ENCODE measurements around the gene NHS.

The NHS gene

DNA sequence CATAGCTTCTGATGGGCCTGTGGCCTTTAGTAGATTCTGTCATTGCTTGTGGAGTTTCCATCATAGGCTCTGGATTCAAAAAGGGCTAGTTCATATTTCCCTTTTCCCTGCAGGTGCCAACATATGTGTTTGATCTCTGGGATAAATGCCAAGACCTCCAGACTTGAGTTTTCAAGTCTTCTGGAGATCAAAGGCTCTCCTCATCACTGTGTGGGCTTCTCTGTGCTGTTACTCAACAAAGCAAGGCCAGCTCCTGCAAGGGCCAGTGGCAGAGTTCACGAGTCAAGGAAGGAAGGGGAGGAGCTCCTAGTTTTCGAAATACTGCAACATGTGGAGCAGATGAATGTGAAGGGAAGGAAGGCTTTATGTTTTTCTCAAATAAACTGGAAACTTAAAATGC, 299.6 kb downstream of the NHS start:
- no peak for DNase-seq (ENCODE audit: low read depth)

DNA sequence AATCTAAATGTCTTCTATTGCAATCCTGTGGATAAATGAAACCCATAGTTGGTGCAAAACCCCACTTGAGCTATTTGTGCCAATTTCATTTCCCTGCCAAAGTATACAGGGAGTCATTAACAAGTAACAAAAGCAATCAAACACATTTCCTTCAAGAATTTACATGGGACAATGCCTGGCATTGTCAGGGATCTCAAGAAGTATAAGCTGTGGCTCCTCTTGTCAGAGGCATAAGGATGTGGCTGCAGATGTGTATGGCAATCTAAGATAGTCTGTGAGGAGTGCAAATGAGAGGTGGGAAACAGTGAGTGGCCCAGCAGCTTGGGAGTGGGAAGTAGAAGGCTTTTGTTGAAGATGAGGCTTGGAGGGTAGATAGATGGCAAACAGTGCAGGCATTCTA, 304.3 kb downstream of the NHS start:
- DNase-seq (ENCODE audit: low read depth) = no peak

DNA sequence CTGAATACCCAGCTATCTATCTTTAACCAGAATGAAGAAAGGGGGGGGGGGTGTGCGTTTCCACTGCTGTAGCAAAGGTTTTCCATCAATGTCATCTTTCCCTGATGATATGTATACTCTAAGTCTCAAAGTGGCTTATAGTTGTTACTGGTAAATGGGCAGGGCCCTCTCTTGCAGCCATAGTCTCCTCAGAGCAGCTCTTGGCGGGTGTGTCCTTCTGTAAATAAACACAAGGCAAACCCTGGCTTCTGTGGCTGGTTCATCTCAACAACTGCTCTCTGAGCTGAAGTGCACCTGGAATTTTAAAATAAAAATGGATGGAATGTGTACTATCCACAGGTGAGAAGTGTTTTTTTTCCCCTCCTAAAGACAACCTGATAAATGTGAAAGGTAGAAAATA, 304.8 kb downstream of the NHS start:
- no peak for DNase-seq (ENCODE audit: low read depth)

DNA sequence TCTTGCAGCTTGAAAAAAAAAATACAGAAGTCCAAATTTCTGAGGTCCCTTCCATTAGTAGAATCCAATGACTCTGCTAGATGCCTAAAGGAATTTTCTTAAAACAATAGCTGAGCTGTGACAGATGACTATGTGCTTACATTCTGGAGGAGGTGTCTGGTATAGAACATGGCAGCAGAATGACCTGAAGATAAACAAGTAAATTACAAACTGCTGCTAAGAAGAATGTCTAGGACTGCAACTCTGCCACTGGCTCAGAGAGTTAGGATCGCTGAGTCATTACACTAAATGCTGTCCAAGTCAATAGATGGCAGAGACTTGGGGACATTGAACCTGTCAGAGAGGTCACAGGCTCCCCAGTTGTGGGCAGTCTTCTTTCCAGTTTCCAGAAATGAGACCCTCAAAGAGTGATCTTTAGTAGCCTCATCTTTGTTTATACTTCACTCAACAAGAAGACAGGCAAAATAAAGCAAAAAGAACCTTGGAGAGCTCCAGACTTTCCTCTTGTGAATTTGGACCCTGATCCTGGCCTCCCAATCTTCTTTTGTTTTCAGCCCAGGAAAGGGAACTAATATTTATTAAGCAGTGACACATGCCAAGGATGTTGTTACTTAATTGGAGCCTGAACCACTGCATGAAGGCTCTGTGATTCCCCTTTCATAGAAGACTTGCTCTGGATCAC, 305.9 kb downstream of the NHS start:
- no peak for DNase-seq (ENCODE audit: low read depth)

DNA sequence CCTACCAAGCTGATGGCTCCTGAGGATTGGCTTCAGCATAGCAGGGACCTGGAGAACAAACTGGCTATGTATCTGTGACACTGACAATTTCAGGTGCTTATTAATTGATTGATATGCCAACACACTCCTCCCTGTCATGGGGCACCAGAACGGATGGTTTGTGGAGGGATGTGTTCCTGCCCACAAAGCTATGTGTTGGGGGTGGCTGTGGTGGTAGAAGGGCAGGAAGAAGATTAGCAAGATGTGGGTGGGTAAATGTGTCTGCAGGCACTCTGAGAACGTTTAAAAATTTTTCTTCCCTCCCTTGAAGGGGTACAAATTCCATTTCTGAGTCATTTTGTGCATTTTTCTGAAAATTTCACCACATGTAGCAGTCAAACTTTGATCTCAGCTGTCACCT, 307.3 kb downstream of the NHS start:
- DNase-seq (ENCODE audit: low read depth) = no peak

DNA sequence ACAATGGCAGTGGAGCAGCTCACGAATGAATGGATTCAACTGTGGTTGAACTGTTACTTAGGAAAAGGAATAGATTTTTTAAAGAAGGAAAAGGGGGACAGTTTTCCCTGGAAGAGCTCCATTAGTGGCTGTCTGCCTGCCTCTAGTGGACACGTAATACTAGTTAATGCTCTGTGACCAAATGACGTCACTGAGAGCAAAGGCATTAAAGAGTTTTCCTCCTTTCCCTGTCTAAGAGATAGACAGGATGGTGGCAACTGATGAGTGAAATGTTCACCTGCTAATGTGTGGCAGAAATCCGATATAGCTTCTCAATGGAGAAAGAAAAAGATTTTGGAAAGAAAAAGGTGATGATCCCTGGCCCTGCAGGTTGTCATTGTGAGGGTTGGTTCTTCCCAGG, 310.0 kb downstream of the NHS start:
- no peak for DNase-seq (ENCODE audit: low read depth)

DNA sequence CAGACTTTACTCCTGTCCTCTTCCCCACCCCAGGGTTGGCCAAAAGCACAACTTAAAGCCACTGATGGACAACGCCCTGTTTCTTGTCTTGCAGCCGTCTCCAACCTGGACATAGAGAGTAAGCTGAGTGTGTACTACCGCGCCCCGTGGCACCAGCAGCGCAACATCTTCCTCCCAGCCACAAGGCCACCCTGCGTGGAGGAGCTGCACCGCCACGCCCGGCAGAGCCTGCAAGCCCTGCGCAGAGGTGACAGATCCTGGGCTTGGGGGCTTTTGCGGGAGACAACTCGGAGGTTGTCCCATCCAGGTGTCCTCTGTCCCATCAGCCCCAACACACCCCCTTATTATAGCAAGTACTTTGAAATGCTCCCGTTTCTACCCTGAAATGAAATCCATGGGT, 312.6 kb downstream of the NHS start:
- DNase-seq (ENCODE audit: low read depth) = no peak

DNA sequence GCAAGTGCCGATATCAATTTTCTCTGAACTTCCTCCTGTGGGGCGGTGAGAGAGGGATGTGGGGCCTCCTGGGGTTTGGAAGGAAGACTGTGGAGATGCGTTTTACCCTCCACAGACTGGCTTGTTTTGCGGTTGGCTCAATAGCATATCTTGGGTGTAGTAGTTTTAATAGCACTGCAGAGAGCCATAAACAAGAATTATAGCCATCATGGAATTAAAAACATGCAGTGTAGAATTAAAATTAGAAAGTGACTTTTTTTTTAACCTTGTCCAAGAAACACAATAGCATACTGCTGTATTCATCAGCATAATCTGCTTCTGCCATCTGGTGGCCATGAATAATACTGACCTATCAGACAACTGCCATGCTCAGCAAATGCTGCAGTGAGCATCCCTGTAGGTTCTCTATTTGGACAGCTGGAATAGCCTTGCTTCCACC, 315.0 kb downstream of the NHS start:
- peak; percentile 0 for DNase-seq (ENCODE audit: low read depth)

DNA sequence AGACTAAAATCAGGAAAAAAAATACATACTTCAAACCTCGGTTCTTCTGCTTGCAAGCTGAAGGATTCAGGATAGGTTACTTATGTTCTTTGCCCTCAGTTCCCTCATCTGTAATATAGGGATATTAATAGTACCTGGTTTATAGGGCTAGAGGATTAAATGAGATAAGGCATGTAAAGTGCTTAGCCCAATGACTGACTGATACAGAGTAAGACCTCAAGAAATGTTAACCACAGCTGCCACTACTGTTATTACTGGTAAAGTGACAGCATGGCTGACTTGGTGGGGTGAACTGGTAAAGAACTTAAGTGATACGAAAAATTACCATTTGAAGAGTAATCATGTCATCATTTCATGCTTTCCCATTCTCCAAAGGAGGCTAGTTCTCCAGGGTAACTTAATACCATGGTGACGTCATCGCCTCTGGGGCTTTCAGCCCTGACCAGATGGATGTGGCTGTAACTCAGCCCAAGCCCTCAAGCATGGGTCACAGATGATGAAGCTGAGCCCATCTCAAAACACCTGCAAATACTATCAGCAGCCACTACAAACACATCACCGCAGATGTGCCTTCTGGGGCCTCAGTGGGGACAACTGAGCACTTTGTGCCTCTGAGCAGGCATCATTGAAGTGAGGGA, 317.8 kb downstream of the NHS start:
- DNase-seq (ENCODE audit: low read depth) = no peak

DNA sequence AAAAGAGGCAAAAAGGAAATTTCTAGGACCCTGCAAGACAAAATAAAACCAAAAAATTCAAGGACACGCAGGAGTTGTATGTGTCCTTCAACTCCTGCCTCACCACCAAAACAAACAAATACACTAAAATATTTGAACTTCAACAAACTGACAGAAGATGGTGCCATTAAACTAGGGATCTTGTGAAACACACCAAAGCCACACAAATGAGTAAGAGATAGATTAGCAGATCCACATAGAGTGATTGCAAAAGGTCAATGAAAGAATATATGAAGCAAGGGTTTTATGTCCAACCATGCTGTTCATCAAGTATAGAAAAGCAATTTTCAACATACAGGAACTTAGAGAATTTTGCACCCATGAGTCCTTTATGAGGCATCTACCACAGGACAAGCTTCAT, 322.2 kb downstream of the NHS start:
- no peak for DNase-seq (ENCODE audit: low read depth)

DNA sequence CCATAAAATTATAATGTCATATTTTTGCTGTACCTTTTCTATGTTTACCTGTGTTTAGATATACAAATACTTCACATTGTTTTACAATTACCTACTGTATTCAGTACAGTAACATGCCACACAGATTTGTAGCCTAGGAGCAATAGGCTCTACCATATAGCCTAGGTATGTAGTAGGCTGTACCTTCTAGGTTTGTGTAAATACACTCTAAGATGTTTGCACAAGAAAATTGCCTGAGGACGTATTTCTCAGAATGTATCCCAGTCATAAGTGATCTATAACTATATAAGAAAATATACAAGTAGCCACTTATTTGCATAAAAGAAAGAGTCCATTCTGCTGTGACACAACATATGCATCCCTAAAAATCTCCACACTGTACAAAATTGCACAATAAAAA, 326.0 kb downstream of the NHS start:
- no peak for DNase-seq (ENCODE audit: low read depth)

DNA sequence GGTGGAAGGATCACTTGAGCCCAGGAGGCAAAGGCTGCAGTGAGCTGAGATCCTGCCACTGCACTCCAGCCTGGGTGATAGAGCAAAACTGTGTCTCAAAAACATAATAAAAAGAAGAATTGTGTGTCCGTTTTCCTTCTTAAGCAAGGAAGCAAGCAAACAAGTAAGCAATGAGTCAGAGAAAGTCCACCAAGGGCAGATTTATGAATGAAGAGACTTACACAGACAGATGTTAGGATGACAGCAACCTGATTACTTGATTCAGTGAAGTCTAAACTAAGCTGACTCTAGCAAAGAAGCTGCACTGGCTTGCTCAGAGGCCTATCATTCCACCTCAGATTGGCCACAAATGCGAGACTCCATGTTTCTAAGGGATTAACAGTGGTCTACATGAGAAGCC, 328.2 kb downstream of the NHS start:
- DNase-seq (ENCODE audit: low read depth) = no peak

DNA sequence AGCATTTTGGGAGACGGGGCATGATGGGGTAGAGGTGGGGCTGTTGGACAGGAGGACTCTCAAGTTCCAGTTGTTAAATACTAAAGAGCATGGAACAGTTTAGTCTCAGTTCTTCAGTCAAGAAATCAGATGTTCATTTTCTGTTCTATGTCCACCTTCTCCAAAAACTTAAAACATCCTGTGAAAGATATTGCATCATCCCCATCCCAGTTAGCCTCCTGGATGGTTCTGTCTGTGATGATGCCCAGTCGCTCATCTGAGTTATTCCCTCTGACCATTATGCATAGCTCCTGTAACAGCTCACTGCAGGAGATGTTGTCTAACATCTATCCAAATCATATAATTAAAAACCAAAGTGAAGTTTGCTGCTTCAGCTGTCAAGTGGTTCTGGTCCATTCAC, 330.2 kb downstream of the NHS start:
- no peak for DNase-seq (ENCODE audit: low read depth)

DNA sequence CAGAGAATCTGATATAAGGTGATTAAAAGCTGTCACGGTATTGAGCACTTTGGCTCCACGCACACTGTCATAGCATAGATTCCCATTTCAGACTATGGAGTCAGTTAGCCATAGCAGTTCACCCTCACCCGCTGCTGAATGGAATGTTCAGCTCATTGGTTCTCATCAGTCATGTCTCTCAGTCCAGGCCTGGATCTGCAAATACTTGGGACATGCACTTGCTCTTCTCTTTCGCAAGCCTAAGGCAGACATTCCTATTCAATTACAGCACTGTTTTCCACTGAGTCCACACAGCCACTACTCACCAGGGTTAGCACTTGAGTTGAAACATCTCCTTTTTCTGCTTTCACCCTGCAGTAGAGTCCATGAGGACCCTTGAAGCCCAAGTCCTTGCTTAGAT, 331.7 kb downstream of the NHS start:
- no peak for DNase-seq (ENCODE audit: low read depth)

DNA sequence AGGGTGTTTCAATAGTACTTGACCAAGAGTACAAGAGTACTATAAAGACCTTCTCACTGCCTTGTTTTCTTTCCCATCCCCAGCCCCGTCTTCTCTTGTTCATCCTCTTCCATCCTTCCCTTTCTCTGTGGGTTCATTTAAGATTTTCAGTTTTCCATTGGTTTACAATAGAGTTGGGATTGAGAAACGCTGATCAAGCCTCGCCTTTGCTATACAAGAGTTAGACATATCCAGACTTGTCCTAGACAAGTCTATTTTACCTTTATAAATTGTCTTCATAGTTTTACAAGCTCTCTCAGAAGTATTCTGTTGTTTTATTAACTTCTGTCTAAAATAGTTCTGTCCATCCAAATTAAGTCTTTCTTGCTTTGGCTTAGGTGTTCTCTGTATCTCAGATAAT, 332.7 kb downstream of the NHS start:
- DNase-seq (ENCODE audit: low read depth) = no peak

DNA sequence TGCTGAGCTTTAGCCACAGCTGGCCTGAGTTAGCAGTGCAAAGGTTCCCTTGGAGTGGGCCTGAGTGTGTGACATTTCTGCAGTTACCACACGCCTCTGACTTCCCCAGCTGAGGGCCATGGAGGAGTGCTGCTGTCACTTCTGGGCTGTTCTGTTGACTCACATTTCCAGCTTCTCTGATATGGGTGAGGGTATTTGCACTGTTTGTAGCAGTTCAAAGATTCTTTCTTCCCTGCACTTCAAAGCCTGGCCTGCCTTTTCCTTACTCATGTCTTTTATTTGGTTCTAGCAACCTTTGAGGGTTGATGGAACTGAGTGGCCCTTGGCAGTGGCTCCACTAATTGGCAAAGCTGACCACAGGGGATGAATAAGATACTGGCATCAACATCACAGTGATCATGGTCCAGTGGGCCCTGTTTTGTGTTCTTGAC, 335.9 kb downstream of the NHS start:
- DNase-seq (ENCODE audit: low read depth) = no peak

DNA sequence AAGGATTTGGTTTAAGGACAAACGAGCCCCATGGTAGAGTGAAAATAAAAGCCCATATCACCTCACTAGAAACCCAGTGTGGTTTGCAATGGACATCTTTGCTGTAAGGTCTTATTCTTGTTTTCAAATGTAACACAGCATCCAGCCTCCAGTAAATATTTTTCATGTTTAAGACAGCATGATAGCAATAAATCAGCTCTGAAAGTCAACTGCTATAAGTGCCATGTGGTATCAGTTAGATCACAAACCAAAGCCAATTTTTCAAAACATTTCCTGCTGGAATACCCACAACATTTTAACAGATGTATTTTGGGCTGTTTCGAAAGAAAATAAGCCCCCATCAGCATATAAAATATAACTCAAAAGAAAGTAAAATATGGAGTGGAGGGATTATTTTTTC, 338.3 kb downstream of the NHS start:
- no peak for DNase-seq (ENCODE audit: low read depth)

DNA sequence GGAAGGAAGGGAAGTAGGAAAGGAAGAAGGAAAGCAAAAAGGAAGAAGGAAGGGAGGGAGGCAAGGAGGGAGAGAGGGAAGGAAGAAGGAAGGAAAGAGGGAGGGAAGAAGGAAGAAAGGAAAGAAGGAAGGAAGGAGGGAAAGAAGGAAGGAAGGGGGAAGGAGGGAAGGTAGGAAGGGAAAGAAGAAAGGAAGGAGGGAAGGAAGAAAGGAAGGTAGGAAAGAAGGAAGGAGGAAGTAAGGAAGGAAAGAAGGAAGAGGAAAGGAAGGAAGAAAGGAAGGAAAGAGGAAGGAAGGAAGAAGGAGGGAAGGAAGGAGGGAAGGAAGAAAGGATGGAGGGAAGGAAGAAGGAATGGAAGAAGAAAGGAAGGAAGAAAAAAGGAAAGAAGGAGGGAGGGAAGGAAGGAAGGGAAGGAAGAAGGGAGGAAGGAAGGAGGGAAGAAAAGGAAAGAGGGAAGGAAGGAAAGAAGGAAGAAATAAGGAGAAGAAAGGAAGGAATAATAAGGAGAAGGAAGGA, 343.7 kb downstream of the NHS start:
- DNase-seq (ENCODE audit: low read depth) = no peak

DNA sequence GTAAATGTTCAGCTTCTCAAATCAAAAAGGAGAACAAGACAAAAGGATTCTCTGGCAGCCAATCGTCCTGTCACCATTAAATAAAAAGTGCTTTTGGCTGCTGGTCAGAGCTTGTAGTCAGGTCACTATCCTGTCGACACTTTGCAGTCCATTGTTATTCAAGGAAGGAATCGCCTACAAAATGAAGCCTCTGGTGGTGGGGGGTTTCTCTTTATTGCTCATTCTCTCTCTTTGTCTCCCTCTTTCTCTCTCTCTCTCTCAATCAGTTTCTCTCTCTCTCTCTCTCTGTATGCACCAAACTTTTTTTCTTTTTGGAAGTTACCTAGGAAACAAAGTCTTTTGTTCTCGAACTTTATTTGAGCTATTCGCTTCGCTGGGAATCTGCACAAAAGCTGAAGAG, 344.7 kb downstream of the NHS start:
- no peak for DNase-seq (ENCODE audit: low read depth)

DNA sequence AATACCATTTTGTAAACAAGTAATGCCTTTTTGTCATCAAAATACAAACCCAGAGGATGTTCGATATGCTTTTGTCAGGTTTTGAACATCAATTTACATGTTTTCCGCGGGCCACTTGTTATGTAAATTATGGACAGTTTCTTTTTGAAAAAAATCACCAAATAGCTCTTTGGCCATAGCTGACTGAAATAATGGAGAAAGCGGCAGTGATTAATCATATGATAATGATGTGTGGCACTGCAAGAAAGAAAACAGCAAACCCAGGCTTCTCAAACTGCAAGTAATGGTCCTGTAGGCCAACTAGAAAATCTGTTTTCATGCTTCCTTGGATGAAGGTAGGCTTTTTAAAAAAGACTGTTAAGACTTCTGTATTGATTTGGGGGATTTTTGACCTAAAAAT, 346.7 kb downstream of the NHS start:
- no peak for DNase-seq (ENCODE audit: low read depth)

DNA sequence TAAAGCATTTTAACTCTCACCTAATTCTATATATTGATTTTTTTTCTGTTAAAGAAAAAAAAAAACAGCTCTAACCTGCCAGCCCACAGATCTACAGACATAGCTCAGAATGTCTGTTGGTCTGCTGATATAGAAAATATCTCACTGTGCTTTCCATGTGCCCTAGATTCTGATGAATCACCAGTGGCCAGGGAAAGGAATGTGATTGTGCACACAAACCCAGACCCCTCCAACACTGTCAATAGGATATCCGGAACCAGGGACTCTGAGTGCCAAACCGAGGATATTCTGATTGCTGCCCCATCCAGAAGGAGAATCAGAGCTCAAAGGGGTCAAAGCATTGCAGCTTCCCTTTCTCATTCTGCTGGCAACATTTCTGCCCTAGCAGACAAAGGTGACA, 350.2 kb downstream of the NHS start:
- no peak for DNase-seq (ENCODE audit: low read depth)

DNA sequence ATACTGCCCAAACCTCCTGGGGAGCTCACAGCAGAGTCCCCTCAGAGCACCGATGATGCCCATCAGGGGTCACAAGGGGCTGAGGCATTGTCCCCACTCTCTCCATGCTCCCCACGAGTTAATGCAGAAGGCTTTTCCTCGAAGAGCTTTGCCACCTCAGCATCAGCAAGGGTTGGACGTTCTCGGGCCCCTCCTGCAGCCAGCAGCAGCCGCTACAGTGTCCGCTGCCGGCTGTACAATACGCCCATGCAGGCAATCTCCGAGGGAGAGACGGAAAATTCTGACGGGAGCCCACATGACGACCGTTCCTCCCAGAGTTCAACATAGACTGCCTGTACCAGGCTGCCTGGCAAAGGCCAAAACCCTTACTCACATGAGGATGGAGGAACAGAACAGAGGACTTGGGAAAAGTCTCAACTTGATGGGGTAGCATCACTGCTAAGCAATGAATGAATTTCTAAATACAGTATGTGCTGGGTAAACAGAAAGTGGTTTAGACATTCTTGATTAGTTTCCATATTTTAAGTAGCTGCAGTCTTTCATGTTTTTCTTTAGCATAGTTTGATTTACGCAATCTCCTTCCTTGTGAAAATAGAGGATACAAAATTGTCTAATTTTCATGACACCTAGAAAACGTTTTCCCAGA, 357.3 kb downstream of the NHS start:
- DNase-seq (ENCODE audit: low read depth) = no peak

DNA sequence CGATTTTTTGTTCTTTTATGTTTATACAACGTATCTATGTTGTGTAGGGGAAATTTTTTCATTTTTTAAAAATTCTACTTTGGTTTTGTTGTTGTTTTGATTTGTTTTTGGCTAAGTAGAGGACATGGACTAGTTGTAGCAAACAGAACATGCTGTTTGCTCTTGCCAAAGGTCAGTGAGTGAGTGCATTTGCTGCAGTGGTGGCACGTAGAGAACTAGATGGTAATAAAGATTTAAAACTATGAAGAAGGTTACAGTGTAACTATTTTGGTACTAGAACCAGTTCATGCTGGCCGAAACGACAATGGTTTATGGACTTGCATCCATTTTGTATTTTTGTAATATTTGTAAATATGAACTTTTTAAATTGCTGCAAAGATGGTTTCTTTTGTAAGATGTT, 360.4 kb downstream of the NHS start:
- no peak for DNase-seq (ENCODE audit: low read depth)

DNA sequence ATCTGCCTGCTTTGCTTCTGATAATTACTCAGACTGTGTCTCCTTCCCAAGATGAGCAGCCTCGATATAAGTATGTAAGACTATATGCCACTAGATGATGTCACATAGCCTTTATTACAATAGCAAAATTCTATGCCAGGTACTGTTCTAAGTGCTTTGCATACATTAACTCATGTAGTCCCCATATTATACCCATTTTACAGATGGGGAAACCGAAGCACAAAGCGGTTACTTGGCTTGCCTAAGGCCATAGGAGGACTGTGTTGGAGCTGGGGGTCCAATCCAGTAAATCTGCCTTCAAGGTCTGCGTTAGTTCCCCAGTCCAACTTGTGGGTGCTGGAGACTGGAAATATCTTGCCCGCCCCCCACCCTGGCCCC, 361.5 kb downstream of the NHS start:
- DNase-seq (ENCODE audit: low read depth) = no peak

Measured in stimulated activated CD8-positive, alpha-beta memory T cell treated with anti-CD3 and anti-CD28 coated beads, Interleukin-12 subunit alpha, Interleukin-12 subunit beta, amount 100 ng/mL, for 1 hour (primary cell).